Measurements from ENCODE around the gene ASB5.
"Not testable (repeated sequence)": the region's sequence is repeated elsewhere in the genome, so short reads cannot be mapped to it uniquely, and the experiment has no call there.

ASB5 gene

GRCh38 chr4:176217510-176217909 lies 51.5 kb downstream of the ASB5 start:
- DNase-seq: no peak

DNA sequence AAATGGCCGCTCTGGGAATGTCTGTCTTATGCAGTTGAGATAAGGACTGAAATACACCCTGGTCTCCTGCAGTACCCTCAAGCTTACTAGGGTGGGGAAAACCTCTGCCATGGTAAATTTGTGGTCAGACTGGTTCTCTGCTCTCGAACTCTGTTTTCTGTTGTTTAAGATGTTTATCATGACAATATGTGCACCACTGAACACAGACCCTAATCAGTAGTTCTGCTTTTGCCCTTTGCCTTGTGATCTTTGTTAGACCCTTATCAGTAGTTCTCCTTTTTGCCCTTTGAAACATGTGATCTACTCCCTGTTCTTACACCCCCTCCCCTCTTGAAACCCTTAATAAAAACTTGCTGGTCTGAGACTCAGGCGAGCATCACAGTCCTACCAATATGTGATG lies 56.7 kb downstream of the ASB5 start:
- DNase-seq: not testable (repeated sequence)

DNA sequence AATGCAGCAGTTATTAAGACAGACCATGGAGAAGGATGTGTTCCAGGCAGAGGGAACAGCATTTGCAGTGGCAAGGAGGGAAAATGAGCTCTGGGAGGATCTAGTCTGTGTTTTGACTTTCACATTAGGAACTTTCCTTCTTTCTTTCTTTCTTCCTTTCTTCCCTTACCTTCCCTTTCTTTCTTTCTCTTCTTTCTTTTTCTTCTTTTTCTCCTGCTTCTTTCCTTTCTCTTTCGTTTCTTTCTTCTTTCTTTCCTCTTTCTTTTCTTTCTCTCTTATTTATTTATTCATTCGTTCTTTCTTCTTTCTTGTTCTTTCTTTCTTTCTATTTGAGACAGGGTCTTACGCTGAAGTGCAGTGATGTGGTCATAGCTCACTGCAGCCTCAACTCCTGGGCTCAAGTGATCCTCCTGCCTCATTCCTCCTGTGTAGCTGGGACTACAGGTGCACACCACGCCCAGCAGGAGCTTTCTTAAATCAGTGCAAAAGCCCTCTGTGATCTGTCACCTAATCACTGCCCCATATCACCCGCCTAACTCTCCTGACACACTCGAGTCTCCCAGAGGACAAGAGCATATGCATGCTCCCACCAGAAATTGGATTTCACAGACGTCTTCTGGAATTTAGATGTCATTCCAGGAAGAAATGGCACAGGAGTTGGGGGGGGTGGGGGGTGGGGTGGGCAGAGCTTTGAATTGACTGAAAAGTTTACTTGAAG lies 58.3 kb downstream of the ASB5 start:
- DNase-seq: no peak

- DNase-seq: no peak
Observed at GRCh38 chr4:176210101-176210500, 58.9 kb downstream of the ASB5 start.

GRCh38 chr4:176209535-176209934 lies 59.5 kb downstream of the ASB5 start:
- no peak for DNase-seq

- DNase-seq: no peak
Observed at GRCh38 chr4:176207839-176208238, 61.2 kb downstream of the ASB5 start.

- no peak for DNase-seq
Observed at GRCh38 chr4:176205299-176205698, 63.7 kb downstream of the ASB5 start.

DNA sequence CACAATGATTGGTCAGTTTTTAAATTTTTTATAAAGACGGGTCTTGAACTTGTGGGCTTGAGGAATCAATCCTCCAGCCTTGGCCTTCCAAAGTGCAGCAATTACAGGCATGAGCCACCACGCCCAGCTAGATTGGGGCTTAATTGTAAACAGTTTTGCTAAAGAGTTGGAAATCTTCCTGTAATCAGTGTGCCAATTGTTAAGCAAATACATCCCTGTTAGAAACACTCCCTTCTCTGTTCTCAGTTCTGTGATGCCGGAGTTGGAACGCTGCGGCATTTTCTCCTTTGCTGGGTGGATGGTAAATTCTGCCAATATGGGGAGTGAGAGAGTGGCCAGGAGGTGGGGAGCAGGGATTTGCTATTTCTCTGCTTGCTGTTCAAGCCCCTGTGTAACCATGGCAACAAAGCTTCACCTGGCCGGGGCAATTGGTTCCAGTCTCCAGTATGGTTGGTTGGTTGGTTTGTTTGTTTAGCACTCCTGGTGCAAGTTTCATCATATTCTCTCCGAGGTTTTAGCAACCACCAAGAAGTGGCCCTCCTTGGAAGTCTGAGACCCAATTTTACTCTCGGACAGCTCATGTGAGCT lies 70.6 kb downstream of the ASB5 start:
- DNase-seq: no peak

DNA sequence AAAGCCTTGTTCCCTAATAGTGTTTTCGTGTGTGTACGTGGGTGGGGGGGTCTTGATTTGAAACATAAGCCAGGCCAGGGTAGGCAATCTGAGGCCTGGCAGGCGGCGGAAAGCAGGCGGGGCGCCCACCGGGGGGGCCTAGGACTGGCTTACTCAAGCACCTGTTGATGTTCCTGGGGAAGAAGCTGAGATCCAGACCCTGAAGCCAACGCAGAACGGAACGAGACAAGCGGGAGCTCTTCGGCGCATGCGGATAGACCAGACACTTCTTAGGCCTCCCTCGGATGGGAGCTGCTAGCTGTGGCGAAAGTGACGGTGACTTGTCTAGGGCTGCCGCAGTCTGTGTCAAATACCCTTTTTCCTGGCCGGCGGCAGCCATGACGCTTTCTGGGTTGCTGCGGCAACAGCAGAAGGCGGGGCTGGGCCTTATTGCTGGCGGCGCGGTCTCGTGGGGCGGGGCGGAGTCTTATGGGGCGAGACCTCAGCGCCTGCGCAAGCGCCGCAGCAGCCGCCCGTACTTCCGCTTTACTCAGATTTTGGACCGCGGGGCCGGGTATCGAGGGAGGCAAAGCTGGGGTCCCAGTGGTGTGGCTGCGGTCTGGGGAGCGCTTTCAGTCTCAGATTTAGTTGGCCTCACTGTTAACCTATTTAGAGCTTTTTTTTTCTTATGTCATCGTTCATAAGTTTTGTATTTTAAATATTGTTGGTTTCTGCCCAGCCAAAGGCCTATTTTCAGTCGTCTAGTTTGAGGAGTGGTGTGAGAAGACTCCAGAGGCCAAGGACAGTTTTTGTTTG lies 73.6 kb downstream of the ASB5 start, which contains the start of gene SPATA4:
Gene SPATA4, minus strand, starts transcription at position 402 of the 795 bp plus-strand sequence. Its CDS starts 23 bp downstream, at position 379.
- DNase-seq: peak; percentile 92 to 95

DNA sequence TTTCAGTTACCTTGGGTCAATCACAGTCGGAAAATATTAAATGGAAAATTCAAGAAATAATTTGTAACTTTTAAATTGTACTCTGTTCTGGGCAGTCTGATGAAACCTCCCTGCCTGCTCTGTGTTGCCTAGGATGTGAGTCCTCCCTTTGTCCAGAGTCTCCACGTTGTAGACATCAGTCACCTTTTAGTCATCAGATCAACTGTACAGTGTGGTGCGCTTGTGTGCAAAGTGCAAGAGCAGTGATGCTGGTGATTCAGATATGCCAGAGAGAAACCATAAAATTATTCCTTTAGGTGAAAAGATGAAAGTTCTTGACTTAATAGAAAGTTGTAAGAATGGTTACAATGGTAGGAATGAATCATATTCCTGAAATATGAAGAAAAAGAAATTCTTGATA lies 75.1 kb downstream of the ASB5 start:
- DNase-seq: peak; percentile 30 to 44

- no peak for DNase-seq
Observed at GRCh38 chr4:176193126-176193525, 75.9 kb downstream of the ASB5 start.

- no peak for DNase-seq
Observed at GRCh38 chr4:176191974-176192373, 77.0 kb downstream of the ASB5 start.

GRCh38 chr4:176189891-176190795 lies 78.9 kb downstream of the ASB5 start:
- DNase-seq: no peak

DNA sequence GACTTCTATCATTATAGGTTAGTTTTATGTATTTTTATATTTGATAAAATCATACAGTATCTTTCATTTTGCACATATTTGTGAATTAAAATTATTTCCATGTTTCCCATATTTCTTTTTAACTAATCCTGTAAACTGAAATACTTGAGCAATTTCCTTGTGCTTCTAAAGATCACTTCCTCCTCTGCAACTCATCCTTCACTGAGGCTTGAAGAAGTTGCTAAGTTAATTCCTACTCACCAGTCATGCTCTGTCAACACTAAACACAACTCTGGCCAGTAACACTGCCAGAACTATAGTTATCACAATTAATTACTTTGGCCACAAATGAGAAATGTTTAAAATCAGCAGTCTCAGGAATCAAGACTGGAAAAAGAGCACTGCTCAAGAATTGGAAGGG lies 80.4 kb downstream of the ASB5 start:
- no peak for DNase-seq

- no peak for DNase-seq
Observed at GRCh38 chr4:176187624-176188023, 81.4 kb downstream of the ASB5 start.

DNA sequence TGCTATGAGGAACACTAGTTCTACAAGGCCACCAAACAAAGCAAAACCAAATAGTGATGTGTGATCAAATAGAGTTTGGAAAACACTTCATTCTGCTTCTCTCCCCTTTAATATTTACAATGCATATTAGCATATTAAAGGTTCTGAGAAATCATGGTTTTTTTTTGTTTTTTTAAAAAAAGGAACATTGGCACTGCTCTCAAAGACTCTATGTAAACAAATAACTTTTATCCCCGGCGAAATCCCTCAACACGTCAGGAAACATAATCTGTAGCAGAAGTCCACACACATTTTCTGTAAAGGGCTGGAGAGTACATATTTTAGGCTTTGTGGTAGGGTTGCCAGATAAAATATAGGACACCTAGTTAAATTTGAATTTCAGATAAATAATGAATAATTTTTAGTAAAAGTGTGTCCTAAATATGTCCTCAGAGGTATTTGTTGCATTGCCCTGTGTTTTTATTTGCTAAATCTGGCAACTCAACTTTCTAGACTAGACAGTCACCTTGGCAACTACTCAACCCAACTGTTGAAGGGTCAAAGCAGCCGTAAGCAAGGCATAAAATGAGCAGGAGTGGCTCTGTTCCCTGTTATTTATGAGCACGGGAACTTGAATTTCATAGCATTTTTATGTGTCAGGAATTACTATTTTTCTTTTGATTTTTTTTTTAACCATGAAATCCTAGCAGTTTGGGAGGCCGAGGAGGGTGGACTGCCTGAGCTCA lies 82.2 kb downstream of the ASB5 start:
- DNase-seq: no peak

- no peak for DNase-seq
Observed at GRCh38 chr4:176186067-176186466, 83.0 kb downstream of the ASB5 start.

DNA sequence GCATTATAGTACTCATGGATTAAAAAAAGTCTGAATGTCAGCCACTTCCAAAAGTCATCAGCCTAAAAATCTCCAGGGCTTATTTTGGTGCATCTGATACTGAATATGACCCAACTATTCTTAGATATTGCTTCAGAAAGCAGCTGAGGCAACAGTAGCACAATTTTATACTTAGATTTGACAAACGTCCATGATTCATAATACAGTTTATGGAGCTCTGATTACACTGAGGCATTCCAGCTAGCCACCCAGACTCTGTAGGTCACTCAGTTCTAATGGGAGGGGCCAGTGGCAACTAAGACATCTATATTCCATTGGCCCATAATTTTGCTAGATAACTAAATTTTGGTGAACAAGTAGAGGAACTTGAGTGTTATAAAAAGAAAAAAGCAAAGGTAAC lies 84.0 kb downstream of the ASB5 start:
- no peak for DNase-seq

All from activated CD4-positive, alpha-beta T cell treated with anti-CD3 and anti-CD28 coated beads, Interleukin-2, amount 50 U/mL, for 48 hours (primary cell).